Cardiac muscle cell (in vitro differentiated cells and primary cell): ENCODE measurements around the gene ELN. TPM values are rescaled to one million over a fixed set of nuclear protein-coding genes. Genes with fewer than 3 reads are reported as not detected.

Source experiments
- DNase-seq, 2 donors: peaks; one replicate each; pipeline versions ENCODE4 v3.0.0 to v3.0.0-alpha.2; 2010 to 2017; ENCODE audit warnings: low read depth in 1 of 2, low spot score in 1 of 2
- H3K27ac ChIP-seq: fragments of 200-600 bp; sonication (generic); 2 replicates; pipeline ENCODE4 v1.5.1; 2016
- H3K27me3 ChIP-seq: fragments of 200-600 bp; sonication (generic); 2 replicates; pipeline ENCODE4 v1.6.0; 2016; ENCODE audit warnings: control low read depth
- H3K36me3 ChIP-seq: fragments of 200-600 bp; sonication (generic); 2 replicates; pipeline ENCODE4 v1.5.1; 2016; ENCODE audit warnings: control low read depth
- H3K4me1 ChIP-seq: fragments of 200-600 bp; sonication (generic); 2 replicates; pipeline ENCODE4 v1.8.1; 2017; ENCODE audit warnings: low read depth, mild to moderate bottlenecking, mixed run types
- H3K4me3 ChIP-seq: fragments of 200-600 bp; sonication (generic); 2 replicates; pipeline ENCODE4 v1.5.1; 2016; ENCODE audit warnings: mild to moderate bottlenecking
- H3K9me3 ChIP-seq: fragments of 200-600 bp; sonication (generic); 2 replicates; pipeline ENCODE4 v1.5.1; 2017; ENCODE audit warnings: low read depth, mild to moderate bottlenecking, control low read depth
- polyA plus RNA-seq: library from polyadenylated mRNA; unstranded; fragments of >200 nt; fragmentation: Nextera tagmentation; extraction: Ambion mirVana; gene quantifications from 2 replicates; pipeline ENCODE4 v1.2.1, GENCODE V29; 2016
- total RNA-seq: library from RNA; depleted of rRNA; stranded (reverse); fragments of >200 nt; gene quantifications from 2 replicates; pipeline ENCODE4 v1.2.3, GENCODE V29; 2016
- TF ChIP-seq, protein P1 (sequence below): IDR thresholded peaks from 2 replicates; pipeline ENCODE4 v1.5.1; 2012; ENCODE audit warnings: low read depth, mild to moderate bottlenecking, low read length

The ELN gene
- total and polyA plus RNA-seq, 2 experiments from 2014 or later, result 0.77 TPM; not detected in 1

DNA sequence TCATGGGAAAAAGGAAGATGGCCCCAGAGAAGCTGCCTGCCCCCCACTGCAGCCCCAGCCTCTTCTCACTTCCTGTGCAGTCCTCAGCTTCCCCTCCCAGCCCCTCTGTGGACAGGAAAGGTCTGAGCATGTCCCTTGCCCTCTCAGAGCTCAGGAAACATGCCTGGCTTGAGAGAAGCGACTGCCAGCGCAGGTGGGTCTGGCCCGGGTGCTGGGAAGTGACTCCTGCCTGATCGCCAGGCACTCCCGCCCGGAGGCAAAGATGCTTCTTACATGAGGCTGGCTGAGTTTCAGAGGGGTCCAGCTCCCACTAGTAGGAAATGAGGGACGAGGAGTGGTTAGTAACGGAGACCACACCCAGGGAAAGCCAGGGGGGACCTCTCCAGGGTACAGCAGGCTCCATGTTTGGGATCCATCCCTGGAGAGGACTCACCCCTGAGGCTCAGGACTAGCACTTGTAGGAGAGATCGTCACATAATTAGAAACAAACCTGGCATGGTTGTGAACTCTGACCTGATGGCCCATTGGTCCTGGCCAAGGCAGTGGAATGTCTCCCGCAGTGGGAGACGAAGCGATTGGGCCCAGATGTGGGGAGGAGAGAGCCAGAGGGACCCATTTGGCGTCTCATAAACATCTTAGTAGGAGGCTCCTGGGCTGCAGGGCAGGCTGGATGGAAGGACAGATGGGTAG, 12.3 kb downstream of the ELN start:
- H3K27ac ChIP-seq, result no peak overlapping the region
- H3K27me3 ChIP-seq, result no peaks in the 10 kb centered on the region
- TF ChIP-seq, protein P1, sequence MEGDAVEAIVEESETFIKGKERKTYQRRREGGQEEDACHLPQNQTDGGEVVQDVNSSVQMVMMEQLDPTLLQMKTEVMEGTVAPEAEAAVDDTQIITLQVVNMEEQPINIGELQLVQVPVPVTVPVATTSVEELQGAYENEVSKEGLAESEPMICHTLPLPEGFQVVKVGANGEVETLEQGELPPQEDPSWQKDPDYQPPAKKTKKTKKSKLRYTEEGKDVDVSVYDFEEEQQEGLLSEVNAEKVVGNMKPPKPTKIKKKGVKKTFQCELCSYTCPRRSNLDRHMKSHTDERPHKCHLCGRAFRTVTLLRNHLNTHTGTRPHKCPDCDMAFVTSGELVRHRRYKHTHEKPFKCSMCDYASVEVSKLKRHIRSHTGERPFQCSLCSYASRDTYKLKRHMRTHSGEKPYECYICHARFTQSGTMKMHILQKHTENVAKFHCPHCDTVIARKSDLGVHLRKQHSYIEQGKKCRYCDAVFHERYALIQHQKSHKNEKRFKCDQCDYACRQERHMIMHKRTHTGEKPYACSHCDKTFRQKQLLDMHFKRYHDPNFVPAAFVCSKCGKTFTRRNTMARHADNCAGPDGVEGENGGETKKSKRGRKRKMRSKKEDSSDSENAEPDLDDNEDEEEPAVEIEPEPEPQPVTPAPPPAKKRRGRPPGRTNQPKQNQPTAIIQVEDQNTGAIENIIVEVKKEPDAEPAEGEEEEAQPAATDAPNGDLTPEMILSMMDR, result no peak
- DNase-seq, result no peak
- peaks cover 3% of the 10 kb centered on the region for H3K4me1 ChIP-seq
- H3K36me3 ChIP-seq, result no peaks in the 10 kb centered on the region
- no peak overlapping the region for H3K4me3 ChIP-seq
- no peaks in the 10 kb centered on the region for H3K9me3 ChIP-seq

GRCh38 chr7:74040791-74041520, 13.0 kb downstream of the ELN start:
- Histone ChIP-seq H3K27me3 (no peaks in the 10 kb centered on the region), H3K27ac (no peak overlapping the region), H3K9me3 (no peaks in the 10 kb centered on the region), H3K4me3 (no peak overlapping the region), H3K36me3 (no peaks in the 10 kb centered on the region), H3K4me1 (peaks cover 3% of the 10 kb centered on the region)
- TF ChIP-seq, protein P1, result no peak
- no peak for DNase-seq

DNA sequence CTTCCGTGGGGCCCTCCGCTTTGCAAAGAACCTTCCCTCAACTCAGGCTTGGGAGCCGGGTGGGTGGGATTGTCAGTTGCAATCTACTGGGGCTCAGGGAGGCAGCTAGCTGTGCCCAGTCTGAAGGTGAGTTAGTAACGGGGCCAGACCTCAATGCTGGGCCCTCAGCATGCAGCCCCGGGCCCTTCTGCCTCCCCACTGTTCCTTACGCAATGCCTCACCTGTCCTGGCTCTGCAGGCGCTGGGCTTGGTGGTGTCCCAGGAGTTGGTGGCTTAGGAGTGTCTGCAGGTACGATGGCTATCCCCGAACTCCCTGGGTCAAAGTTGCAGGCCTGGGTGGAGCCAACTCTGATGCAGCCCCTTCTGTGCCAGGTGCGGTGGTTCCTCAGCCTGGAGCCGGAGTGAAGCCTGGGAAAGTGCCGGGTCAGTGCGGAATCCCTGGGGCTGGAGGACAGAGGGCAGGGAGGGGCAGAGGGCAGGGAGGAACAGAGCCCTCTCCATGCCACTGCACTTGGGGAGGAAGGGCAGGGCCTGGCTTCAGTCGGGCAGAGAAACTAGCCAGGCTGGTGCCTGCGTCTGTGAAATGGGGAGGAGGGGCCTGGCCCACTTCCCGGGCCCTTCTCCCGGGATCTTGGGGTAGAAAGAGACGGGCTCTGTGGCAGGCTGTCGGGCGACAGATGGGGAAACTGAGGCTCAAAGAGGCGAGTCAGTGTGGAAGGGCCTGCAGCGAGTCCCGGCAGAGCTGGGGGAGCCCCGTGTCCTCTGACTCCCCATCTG, 15.0 kb downstream of the ELN start:
- peaks cover 3% of the 10 kb centered on the region for H3K4me1 ChIP-seq
- TF ChIP-seq, protein P1, result no peak
- H3K27me3 ChIP-seq, result no peaks in the 10 kb centered on the region
- H3K9me3 ChIP-seq, result no peaks in the 10 kb centered on the region
- H3K27ac ChIP-seq, result no peak overlapping the region
- no peak for DNase-seq
- no peak overlapping the region for H3K4me3 ChIP-seq
- H3K36me3 ChIP-seq, result no peaks in the 10 kb centered on the region

- Histone ChIP-seq H3K27ac (no peak overlapping the region), H3K27me3 (no peaks in the 10 kb centered on the region), H3K4me1 (peaks cover 3% of the 10 kb centered on the region), H3K4me3 (no peak overlapping the region), H3K36me3 (no peaks in the 10 kb centered on the region), H3K9me3 (no peaks in the 10 kb centered on the region)
- TF ChIP-seq, protein P1, result no peak
- peak in 1 of 2 donors; percentile 36 for DNase-seq
These were observed 15.6 kb downstream of the ELN start for GRCh38 chr7:74043523-74043951.
